Activated CD8-positive, alpha-beta memory T cell treated with anti-CD3 and anti-CD28 coated beads, Interleukin-2, amount 10 ng/mL, durations not matched to agents 7 days and 5 days (primary cell): Measurements from ENCODE around the gene KIAA0232. TPM values are rescaled to one million over a fixed set of nuclear protein-coding genes. Genes with fewer than 3 reads are reported as not detected.
A peak's percentile ranks its signal among the peaks of the same experiment; 100 is the strongest.
"Not testable (repeated sequence)": the region's sequence is repeated elsewhere in the genome, so short reads cannot be mapped to it uniquely, and the experiment has no call there.

Source experiments
- ATAC-seq: fragments of 150-1000 bp; cut with Tn5 transposase; one replicate; pipeline ENCODE4 v1.10.0; 2021; ENCODE audit warnings: moderate library complexity
- CTCF ChIA-PET: fragments of 350-600 bp; sonication (Branson Sonifier 250); formaldehyde crosslinking; loops from one replicate; lab custom pipeline; 2021; ENCODE audit warnings: antibody characterized with exemption; lab: Charles Lee
- DNase-seq: peaks from one replicate; pipeline ENCODE4 v3.0.0-alpha.2; 2020
- H3K27ac Mint-ChIP-seq: one replicate; pipeline ENCODE4 v1.8.0; 2021; ENCODE audit warnings: mild to moderate bottlenecking, mixed read lengths
- H3K27me3 Mint-ChIP-seq: one replicate; pipeline ENCODE4 v1.8.0; 2021; ENCODE audit warnings: mixed read lengths
- H3K36me3 Mint-ChIP-seq: one replicate; pipeline ENCODE4 v1.8.0; 2021; ENCODE audit warnings: mild to moderate bottlenecking, mixed read lengths
- H3K4me1 Mint-ChIP-seq: one replicate; pipeline ENCODE4 v1.8.0; 2021; ENCODE audit warnings: mixed read lengths
- H3K4me3 Mint-ChIP-seq: one replicate; pipeline ENCODE4 v1.8.0; 2021; ENCODE audit warnings: mild to moderate bottlenecking, moderate library complexity, mixed read lengths
- H3K9me3 Mint-ChIP-seq: one replicate; pipeline ENCODE4 v1.8.0; 2022; ENCODE audit warnings: low read depth, mixed read lengths
- total RNA-seq, 2 experiments: library from RNA; stranded (reverse); gene quantifications; one replicate each; pipeline ENCODE4 v1.2.3, GENCODE V29; 2021

The KIAA0232 gene
- total RNA-seq, 2 experiments from 2014 or later, result 17.5 to 19.8 TPM

DNA sequence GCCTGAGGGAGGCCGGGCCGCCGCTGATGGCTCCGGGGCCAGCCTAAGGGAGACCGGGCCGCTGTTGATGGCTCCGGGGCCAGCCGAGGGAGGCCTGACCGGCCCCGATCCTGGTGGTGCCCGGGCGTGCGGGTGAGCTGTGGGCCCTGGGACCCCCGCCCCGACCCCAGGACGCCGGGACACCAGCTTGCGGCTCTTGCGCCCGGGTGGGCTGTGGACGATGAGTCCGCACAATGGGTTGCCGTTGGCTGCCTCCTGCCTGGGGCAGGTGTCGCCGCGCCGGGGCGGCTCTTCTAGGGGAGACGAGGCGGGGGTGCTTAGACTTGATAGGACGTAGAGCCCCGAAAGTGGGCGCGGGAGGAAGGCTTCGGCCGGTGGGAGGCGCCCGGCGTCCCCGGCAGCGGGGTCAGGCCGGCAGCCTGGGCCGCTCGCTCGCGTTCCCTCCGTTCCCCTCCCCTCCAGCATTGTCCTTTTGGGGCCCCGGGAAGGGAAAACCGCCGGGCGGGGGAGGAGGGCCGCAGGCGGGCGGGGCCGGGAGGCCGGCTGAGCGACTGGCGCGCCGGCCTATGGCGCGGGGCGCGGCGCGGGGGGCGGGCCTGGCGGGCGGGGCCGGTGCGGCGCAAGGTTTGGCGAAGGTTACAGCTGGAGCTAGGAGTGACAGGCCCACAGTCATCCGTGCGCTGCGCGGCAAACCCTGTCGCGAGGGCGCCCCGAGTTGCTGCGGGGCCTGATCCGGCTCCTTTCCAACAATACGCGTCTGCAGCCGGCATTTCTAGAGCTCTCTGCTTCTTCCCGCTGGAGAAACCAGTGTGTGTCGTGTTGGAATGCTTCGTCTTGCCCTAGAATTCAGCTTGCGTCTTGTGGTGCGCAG, 819 bp downstream of the KIAA0232 start:
- Mint-ChIP-seq H3K27me3 (no peaks in the 10 kb centered on the region), H3K27ac (peak overlapping the region; percentile 83), H3K9me3 (no peaks in the 10 kb centered on the region), H3K4me1 (peaks cover 52% of the 10 kb centered on the region), H3K36me3 (peaks cover 11% of the 10 kb centered on the region), H3K4me3 (peak overlapping the region; percentile 80)
- ATAC-seq (peak; percentile 80), DNase-seq (peak; percentile 93)
- CTCF ChIA-PET, result interaction anchor here (0.7 to 5.9 kb wide), 7 partner anchors 23 to 287 kb away, joined by 3 to 31 read pairs (median 4); partner anchors contain the start of gene TADA2B

DNA sequence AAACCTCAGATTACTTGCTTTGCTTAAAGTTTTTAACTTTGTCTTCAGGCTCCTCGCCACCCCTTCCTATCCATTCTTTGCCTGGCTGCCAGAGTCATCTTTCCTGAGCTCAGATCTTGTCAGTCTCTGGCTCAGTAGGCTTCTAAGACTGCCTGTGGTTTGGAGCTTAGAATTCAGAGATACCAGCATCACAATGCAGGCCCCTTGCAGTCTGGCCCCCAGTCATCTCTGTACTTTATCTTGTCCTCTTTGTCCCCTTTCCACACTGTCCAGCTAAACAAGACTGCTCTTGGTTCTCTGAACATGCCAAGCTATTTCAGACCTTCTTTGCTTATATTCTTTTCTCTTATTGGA, 3.0 kb downstream of the KIAA0232 start:
- Mint-ChIP-seq H3K9me3 (no peaks in the 10 kb centered on the region), H3K4me3 (no peak overlapping the region), H3K27ac (no peak overlapping the region), H3K27me3 (no peaks in the 10 kb centered on the region), H3K36me3 (peaks cover 21% of the 10 kb centered on the region), H3K4me1 (peaks cover 49% of the 10 kb centered on the region)
- peak; percentile 32 for DNase-seq
- CTCF ChIA-PET, result no interaction called here
- ATAC-seq, result no peak

DNA sequence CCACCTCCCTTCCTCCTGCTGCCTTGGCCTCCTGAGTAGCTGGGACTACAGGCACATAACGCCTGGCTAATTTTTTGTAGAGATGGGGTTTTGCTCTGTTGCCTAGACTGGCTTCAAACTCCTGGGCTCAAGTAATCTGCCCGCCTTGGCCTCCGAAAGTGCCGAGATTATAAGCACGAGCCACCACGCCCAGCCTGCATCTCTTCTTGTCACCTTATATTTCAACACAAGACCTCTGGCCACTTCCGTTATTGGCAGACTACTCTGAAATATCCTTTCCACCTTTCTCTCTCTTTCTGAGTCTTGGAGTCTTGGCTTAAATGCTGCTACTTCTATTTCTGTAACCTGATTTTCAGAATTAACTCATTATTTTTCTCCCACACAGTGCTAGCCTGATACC, 5.6 kb downstream of the KIAA0232 start:
- Mint-ChIP-seq H3K4me3 (peak overlapping the region; percentile 5), H3K4me1 (peaks cover 51% of the 10 kb centered on the region), H3K36me3 (peaks cover 36% of the 10 kb centered on the region), H3K9me3 (peaks cover 1% of the 10 kb centered on the region), H3K27me3 (no peaks in the 10 kb centered on the region), H3K27ac (peak overlapping the region; percentile 79)
- peak; percentile 52 for DNase-seq
- CTCF ChIA-PET, result no interaction called here
- ATAC-seq, result no peak

DNA sequence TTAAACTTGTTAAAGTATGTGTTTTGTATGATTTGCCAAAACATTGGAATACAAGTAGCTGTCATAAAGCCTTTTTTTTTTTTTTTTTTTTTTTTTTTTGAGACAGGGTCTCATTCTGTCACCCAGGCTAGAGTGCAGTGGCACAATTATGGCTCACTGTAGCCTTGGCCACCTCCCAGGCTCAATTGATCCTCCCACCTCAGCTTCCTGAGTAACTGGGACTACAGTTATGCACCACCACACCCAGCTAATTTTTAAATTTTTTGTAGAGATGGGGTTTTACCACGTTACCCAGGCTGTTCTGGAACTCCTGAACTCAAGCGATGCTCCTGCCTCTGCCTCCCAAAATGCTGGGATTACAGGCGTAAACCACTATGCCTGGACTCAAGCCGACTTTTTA, 8.7 kb downstream of the KIAA0232 start:
- not testable (repeated sequence) for H3K27ac Mint-ChIP-seq, ATAC-seq, DNase-seq, H3K27me3 Mint-ChIP-seq, H3K9me3 Mint-ChIP-seq, H3K4me3 Mint-ChIP-seq
- Mint-ChIP-seq H3K36me3 (peaks cover 41% of the 10 kb centered on the region), H3K4me1 (peaks cover 47% of the 10 kb centered on the region)
- CTCF ChIA-PET, result interaction anchor here (0.6 to 0.8 kb wide), 2 partner anchors 82 to 1169 kb away, joined by 3 to 4 read pairs; no protein-coding TSS in a partner anchor

DNA sequence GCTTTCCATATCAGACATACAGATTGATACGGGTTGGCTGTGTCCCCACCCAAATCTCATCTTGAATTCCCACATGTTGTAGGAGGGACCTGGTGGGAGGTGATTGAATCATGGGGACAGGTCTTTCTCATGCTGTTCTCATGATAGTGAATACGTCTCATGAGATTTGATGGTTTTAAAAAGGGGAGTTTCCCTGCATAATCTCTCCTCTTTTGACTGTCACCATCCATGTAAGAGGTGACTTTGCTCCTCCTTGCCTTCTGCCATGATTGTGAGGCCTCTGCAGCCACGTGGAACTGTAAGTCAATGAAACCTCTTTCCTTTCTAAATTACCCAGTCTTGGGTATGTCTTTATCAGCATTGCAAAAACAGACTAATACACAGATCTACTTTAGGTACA, 9.3 kb downstream of the KIAA0232 start:
- Mint-ChIP-seq H3K36me3 (peaks cover 42% of the 10 kb centered on the region), H3K4me1 (peaks cover 52% of the 10 kb centered on the region)
- CTCF ChIA-PET, H3K27ac Mint-ChIP-seq, H3K4me3 Mint-ChIP-seq, H3K27me3 Mint-ChIP-seq, DNase-seq, H3K9me3 Mint-ChIP-seq, ATAC-seq: not testable (repeated sequence)

DNA sequence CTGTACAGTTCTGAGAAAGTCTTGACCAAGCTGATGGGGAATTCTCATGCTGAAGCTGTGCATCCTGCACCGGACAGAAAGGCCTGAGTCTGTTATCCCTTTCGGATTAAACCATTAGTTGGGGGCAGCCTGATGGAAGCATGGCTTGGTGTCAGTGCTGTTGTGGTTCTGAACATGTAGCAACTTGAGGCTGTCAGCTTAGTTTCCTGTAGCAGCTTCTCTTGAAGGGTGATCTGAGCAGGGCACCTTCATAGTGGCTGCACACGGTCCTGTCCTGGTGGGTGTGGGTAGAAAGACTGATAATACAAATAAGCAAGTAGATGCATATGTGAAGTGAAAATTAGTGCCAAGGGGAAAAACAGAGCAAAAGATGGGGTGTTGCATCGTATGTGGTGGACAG, 11.7 kb downstream of the KIAA0232 start:
- no peak for DNase-seq
- Mint-ChIP-seq H3K36me3 (peaks cover 38% of the 10 kb centered on the region), H3K9me3 (peaks cover 1% of the 10 kb centered on the region), H3K4me1 (peaks cover 47% of the 10 kb centered on the region), H3K27ac (no peak overlapping the region), H3K27me3 (no peaks in the 10 kb centered on the region), H3K4me3 (no peak overlapping the region)
- no peak for ATAC-seq
- CTCF ChIA-PET, result interaction anchor here (1.3 to 1.9 kb wide), 2 partner anchors 74 to 79 kb away, joined by 3 to 8 read pairs; no protein-coding TSS in a partner anchor

DNA sequence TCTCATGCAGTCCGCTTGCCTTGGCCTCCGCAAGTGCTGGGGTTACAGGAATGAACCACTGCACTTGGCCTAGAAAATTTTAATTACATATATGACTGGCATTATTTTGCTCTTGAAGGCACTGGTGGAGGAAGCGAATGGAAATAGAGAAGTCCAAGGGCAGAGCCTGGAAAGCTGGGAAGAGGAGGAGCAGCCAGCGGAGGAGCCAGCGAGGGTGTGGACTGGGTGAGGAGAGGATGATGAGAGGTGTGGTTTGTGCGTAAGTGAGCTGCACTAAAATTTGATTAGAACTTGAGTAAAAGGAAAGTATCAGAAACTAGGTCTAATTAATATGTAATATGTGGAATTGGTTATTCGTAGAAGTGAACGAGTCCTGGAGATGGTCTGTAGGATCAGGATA, 13.3 kb downstream of the KIAA0232 start:
- H3K27ac Mint-ChIP-seq, result no peak overlapping the region
- CTCF ChIA-PET, result interaction anchor here (1.4 to 2.2 kb wide), 2 partner anchors 78 to 275 kb away, joined by 3 to 8 read pairs; no protein-coding TSS in a partner anchor
- H3K4me1 Mint-ChIP-seq, result peaks cover 46% of the 10 kb centered on the region
- ATAC-seq (no peak), DNase-seq (no peak)
- peaks cover 1% of the 10 kb centered on the region for H3K9me3 Mint-ChIP-seq
- no peak overlapping the region for H3K4me3 Mint-ChIP-seq
- peaks cover 36% of the 10 kb centered on the region for H3K36me3 Mint-ChIP-seq
- no peaks in the 10 kb centered on the region for H3K27me3 Mint-ChIP-seq

DNA sequence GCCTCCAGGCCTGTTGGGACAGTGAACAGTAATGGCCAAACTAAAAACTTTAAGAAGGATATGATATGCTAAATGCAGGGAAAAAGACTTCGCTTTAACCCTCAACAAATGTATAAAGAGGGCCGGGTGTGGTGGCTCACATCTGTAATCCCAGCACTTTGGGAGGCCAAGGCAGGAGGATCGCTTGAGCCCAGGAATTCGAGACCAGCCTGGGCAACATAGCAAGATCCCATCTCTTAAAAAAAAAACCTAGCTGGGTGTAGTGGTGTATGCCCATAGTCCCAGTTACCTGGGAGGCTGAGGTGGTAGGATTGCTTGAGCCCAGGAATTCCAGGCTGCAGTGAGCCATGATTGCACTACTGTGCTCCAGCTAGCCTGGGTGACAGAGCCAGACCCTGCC, 14.8 kb downstream of the KIAA0232 start:
- H3K9me3 Mint-ChIP-seq, ATAC-seq, H3K27me3 Mint-ChIP-seq, H3K27ac Mint-ChIP-seq, DNase-seq, H3K4me3 Mint-ChIP-seq: not testable (repeated sequence)
- CTCF ChIA-PET, result interaction anchor here (2.5 kb wide), 1 partner anchor 77 kb away, joined by 7 read pairs; no protein-coding TSS in a partner anchor
- peaks cover 24% of the 10 kb centered on the region for H3K36me3 Mint-ChIP-seq
- H3K4me1 Mint-ChIP-seq, result peaks cover 35% of the 10 kb centered on the region

DNA sequence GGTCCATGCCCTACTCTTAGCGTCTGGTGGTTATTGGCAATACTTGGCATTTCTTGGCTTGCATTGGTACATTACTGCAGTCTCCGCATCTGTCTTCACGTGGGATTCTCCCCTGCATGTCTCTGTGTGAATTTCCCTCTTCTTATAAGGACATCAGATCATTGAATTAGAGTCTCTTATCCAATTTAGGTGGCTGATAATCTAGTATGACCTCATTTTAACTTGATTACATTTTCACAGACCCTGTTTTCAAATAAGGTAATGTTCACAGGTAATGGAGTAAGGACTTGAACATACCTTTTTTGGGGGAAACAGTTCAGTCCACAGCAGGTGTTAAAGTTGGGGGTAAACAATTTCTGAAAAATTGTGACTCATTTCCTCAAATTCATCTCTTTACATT, 16.6 kb downstream of the KIAA0232 start:
- H3K4me3 Mint-ChIP-seq, result no peak overlapping the region
- CTCF ChIA-PET, result interaction anchor here (2.5 kb wide), 1 partner anchor 75 kb away, joined by 7 read pairs; no protein-coding TSS in a partner anchor
- peaks cover 28% of the 10 kb centered on the region for H3K36me3 Mint-ChIP-seq
- no peaks in the 10 kb centered on the region for H3K9me3 Mint-ChIP-seq
- no peak for ATAC-seq
- peaks cover 28% of the 10 kb centered on the region for H3K4me1 Mint-ChIP-seq
- H3K27ac Mint-ChIP-seq, result peak overlapping the region; percentile 26
- H3K27me3 Mint-ChIP-seq, result no peaks in the 10 kb centered on the region
- no peak for DNase-seq

DNA sequence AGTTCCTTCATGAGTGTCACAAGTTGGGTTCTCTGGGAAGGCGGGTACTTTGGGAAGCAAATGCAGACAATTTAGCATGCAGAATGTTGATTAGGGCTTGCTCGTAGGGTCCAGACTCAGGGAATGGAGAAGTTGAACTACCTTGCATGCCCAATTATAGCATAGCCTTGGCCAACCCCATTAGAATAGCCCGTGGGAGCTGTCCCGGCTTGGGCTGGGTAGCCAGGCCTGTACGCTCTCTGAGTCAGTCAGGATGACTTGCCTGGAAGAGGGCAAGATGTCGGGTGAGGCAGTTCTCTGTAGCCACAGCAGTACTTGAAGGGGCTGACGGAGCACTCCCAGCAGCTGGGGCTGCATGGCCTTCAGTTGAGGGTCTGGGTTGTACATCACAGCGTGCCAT, 19.5 kb downstream of the KIAA0232 start:
- Mint-ChIP-seq H3K27me3 (no peaks in the 10 kb centered on the region), H3K36me3 (peaks cover 14% of the 10 kb centered on the region), H3K4me3 (no peak overlapping the region), H3K27ac (no peak overlapping the region), H3K4me1 (peaks cover 15% of the 10 kb centered on the region), H3K9me3 (no peaks in the 10 kb centered on the region)
- CTCF ChIA-PET, result interaction anchor here (1.4 to 2.3 kb wide), 2 partner anchors 9 to 72 kb away, joined by 4 to 7 read pairs; no protein-coding TSS in a partner anchor
- ATAC-seq (no peak), DNase-seq (no peak)

DNA sequence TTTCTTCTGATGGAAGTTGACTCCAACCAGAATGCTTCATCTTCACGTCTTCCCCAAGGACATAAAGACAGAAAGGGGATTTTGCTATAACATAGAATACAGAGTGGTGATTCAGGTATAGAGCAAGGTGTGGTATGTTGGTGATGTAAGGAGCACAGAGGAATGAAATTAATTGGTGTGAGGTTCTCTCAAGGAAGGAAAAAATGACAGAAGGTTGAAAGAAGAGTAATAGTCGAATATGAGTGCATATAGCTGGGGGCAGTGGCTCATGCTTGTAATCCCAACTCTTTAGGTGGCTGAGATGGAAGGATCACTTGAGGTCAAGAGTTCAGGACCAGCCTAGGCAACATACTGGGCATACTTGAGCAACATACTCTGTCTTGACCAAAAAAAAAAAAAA, 20.1 kb downstream of the KIAA0232 start:
- Mint-ChIP-seq H3K4me1 (peaks cover 15% of the 10 kb centered on the region), H3K27me3 (no peaks in the 10 kb centered on the region), H3K4me3 (no peak overlapping the region), H3K9me3 (no peaks in the 10 kb centered on the region), H3K27ac (no peak overlapping the region), H3K36me3 (peaks cover 14% of the 10 kb centered on the region)
- DNase-seq (no peak), ATAC-seq (no peak)
- CTCF ChIA-PET, result interaction anchor here (1.4 to 2.3 kb wide), 2 partner anchors 9 to 71 kb away, joined by 4 to 7 read pairs; no protein-coding TSS in a partner anchor

DNA sequence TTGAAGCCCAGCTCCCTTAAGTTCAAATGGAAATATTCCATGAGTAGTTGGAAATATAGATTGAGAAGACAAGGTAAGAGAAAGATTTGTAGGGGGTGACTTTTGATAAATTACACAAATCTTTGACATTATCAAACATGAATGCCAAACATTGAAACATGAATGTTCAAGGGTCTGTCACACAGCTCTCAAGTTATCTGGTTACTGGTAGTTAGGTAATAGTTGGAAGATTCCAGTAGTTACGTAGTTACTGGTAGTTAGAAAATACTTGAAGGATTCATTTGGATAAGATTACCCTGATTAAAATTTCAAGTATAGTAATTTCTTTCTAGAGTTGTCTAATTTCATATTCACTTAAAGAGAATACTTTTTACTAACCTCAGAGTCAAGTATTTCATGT, 20.7 kb downstream of the KIAA0232 start:
- H3K9me3 Mint-ChIP-seq, result no peaks in the 10 kb centered on the region
- peaks cover 13% of the 10 kb centered on the region for H3K4me1 Mint-ChIP-seq
- peaks cover 15% of the 10 kb centered on the region for H3K36me3 Mint-ChIP-seq
- no peak overlapping the region for H3K27ac Mint-ChIP-seq
- no peak overlapping the region for H3K4me3 Mint-ChIP-seq
- CTCF ChIA-PET, result interaction anchor here (1.4 to 2.3 kb wide), 2 partner anchors 10 to 71 kb away, joined by 4 to 7 read pairs; no protein-coding TSS in a partner anchor
- DNase-seq, result no peak
- no peaks in the 10 kb centered on the region for H3K27me3 Mint-ChIP-seq
- no peak for ATAC-seq

DNA sequence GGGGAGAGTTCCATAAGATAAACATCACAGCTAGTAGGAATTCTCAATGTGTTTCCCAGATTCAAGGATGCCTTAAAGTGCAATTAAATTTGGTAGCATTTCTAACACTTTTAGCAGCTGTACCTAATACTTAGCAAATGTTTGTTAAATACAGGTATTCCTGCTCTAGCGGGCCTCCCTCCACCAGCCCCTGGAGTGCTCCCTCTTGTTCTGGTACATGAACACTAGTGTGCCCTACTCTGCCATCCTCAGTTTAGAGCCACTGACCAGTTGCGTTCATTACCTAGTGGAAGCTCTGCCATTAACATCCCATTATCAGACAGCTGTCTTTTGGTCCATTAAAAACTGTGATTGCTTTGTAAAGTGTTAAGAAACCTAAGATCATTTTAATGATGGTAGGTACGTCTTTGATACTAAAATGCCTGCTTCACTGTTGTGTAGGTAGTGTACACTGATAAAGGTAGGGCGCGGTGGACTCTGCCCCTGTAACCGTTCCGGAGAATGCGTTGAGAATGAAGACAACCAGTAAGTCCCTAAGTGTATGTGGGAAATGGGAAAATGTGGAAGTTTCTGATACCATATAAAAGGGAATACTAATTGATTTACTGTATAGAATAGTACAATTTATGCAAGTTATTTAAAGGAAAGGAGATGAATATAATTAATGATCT, 21.7 kb downstream of the KIAA0232 start:
- Mint-ChIP-seq H3K27me3 (no peaks in the 10 kb centered on the region), H3K4me1 (peaks cover 6% of the 10 kb centered on the region), H3K27ac (no peak overlapping the region), H3K4me3 (no peak overlapping the region), H3K9me3 (no peaks in the 10 kb centered on the region), H3K36me3 (peaks cover 16% of the 10 kb centered on the region)
- no peak for DNase-seq
- ATAC-seq, result no peak
- CTCF ChIA-PET, result interaction anchor here (0.6 to 2.3 kb wide), 3 partner anchors 13 to 261 kb away, joined by 3 to 7 read pairs (median 3); no protein-coding TSS in a partner anchor
